IPS-18a (cell line): ENCODE results near the gene ADAMTS16.

ENCODE experiments used
- H3K27ac ChIP-seq: one replicate; pipeline ENCODE4 v1.5.1; 2013; ENCODE audit warnings: low read length
- H3K27me3 ChIP-seq: one replicate; pipeline ENCODE4 v1.6.1; 2013; ENCODE audit warnings: mild to moderate bottlenecking, low read length; ENCODE audit not compliant: control insufficient read depth, insufficient read depth
- H3K36me3 ChIP-seq: one replicate; pipeline ENCODE4 v1.6.1; 2013; ENCODE audit warnings: low read depth, low read length; ENCODE audit not compliant: control insufficient read depth
- H3K4me1 ChIP-seq: one replicate; pipeline ENCODE4 v1.6.1; 2013; ENCODE audit warnings: low read depth, low read length; ENCODE audit not compliant: control insufficient read depth
- H3K4me3 ChIP-seq: one replicate; pipeline ENCODE4 v1.5.1; 2013; ENCODE audit warnings: low read length
- H3K9ac ChIP-seq: one replicate; pipeline ENCODE4 v1.6.1; 2013; ENCODE audit warnings: mild to moderate bottlenecking, low read length, moderate library complexity
- H3K9me3 ChIP-seq: one replicate; pipeline ENCODE4 v1.6.1; 2013; ENCODE audit warnings: low read depth, low read length; ENCODE audit not compliant: control insufficient read depth

Gene ADAMTS16

DNA sequence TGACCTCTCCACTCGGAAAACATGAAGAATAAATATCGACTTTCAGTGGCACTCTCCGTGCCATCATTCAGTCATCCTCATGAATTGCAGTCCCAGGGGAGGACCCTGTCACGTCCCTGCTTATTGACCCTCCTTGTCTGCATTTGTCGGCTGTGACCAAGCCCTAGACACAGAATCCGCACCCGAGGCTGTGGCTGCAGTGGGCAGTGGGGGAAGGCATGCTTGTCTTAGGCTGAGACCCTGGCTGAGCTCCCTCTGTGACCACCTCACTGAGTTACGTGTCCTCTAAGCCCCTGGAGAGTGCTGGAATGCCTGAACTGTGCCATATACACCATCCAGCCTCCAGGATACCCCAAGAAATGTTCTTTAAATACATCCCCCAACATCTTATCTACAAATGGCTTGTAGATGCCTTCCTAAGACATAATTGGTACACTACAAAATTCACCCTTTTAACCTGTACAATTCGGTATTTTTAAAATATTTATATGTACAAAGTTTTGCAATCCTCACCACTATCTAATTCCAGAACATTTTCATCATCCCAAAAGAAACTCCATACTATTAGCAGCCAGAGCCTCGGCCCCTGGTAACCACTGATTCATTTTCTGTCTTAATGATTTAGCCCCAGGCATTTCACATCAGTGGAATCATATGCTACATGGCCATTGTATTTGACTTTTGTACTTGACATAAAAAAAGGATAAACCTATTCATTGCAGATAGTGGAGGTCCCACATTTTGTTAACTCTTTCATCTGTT lies 201.6 kb downstream of the ADAMTS16 start:
- Histone ChIP-seq H3K9ac (no peak overlapping the region), H3K4me3 (no peak overlapping the region), H3K27me3 (no peaks in the 10 kb centered on the region), H3K4me1 (peaks cover 11% of the 10 kb centered on the region), H3K9me3 (no peaks in the 10 kb centered on the region), H3K27ac (no peak overlapping the region), H3K36me3 (no peaks in the 10 kb centered on the region)

DNA sequence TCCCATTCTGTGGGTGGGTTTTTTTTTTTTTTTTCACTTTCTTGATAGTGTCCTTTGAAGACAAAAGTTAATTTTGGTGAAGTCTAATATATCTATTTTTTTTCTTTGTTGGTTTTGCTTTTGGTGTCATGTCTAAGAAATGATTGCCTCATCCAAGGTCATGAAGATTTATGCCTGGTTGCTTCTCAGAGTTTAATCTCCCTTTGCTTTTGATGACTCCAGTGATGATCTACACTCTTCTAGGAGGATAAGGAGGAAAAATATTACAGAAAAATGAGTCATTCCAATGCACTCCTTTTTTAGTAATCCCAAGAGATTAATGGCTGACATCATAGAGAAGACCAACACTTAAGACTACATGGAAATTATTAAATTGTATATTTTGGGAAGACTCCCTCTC lies 202.7 kb downstream of the ADAMTS16 start:
- Histone ChIP-seq H3K4me3 (no peak overlapping the region), H3K27me3 (no peaks in the 10 kb centered on the region), H3K27ac (no peak overlapping the region), H3K9ac (no peak overlapping the region), H3K36me3 (no peaks in the 10 kb centered on the region), H3K4me1 (peaks cover 11% of the 10 kb centered on the region), H3K9me3 (no peaks in the 10 kb centered on the region)

- no peak overlapping the region for H3K9ac ChIP-seq
- H3K4me1 ChIP-seq, result peaks cover 11% of the 10 kb centered on the region
- no peaks in the 10 kb centered on the region for H3K27me3 ChIP-seq
- no peaks in the 10 kb centered on the region for H3K36me3 ChIP-seq
- no peak overlapping the region for H3K27ac ChIP-seq
- H3K4me3 ChIP-seq, result no peak overlapping the region
- no peaks in the 10 kb centered on the region for H3K9me3 ChIP-seq
These were observed 203.4 kb downstream of the ADAMTS16 start for GRCh38 chr5:5343568-5343967.

- Histone ChIP-seq H3K4me3 (no peak overlapping the region), H3K9ac (no peak overlapping the region), H3K36me3 (no peaks in the 10 kb centered on the region), H3K27me3 (no peaks in the 10 kb centered on the region), H3K4me1 (peaks cover 11% of the 10 kb centered on the region), H3K9me3 (no peaks in the 10 kb centered on the region), H3K27ac (no peak overlapping the region)
These were observed 204.0 kb downstream of the ADAMTS16 start for GRCh38 chr5:5344051-5344571.

DNA sequence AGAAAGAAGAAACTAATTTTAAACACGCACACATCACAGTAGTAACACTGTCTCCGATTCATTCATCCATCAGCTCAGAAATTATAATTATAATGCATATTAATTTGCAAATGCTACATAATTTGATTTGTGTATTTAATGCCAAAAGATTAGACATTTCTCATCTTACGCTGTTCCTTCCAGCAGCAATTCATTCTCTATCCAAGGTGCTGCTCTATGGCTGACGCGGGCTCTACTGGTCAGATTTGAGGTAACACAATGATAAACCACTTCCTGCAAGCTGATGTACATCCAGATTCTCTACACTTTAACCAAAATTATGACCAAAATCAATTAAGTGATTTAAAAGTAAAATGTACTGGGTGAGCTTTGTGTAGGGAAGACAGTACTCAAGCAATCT lies 204.5 kb downstream of the ADAMTS16 start:
- Histone ChIP-seq H3K4me3 (no peak overlapping the region), H3K9me3 (no peaks in the 10 kb centered on the region), H3K27ac (no peak overlapping the region), H3K4me1 (peaks cover 11% of the 10 kb centered on the region), H3K27me3 (no peaks in the 10 kb centered on the region), H3K9ac (no peak overlapping the region), H3K36me3 (no peaks in the 10 kb centered on the region)

- no peaks in the 10 kb centered on the region for H3K27me3 ChIP-seq
- H3K36me3 ChIP-seq, result no peaks in the 10 kb centered on the region
- no peak overlapping the region for H3K9ac ChIP-seq
- H3K27ac ChIP-seq, result no peak overlapping the region
- H3K9me3 ChIP-seq, result no peaks in the 10 kb centered on the region
- no peaks in the 10 kb centered on the region for H3K4me1 ChIP-seq
- H3K4me3 ChIP-seq, result no peak overlapping the region
These were observed 207.3 kb downstream of the ADAMTS16 start for GRCh38 chr5:5347442-5347841.

DNA sequence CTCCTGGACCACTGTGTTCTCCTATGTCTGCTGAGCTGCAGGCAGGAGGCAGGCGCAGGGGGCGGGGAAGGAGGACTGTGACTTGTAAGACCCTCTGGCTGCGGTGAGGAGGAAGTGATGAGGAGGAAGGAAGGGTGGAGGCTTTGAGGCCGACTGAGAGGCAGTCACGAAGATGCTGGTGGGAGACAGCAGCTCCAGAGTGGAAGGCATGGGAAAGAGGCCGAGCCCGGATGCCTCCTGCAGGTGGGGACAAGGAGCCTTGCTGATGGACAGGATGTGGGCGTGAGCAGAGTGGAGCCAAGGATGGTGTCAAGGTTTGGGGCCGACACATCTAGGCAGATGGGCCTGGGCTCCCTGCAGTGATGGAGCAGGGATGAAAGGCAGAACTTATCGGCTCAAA lies 208.0 kb downstream of the ADAMTS16 start:
- no peaks in the 10 kb centered on the region for H3K27me3 ChIP-seq
- H3K4me3 ChIP-seq, result no peak overlapping the region
- H3K4me1 ChIP-seq, result no peaks in the 10 kb centered on the region
- H3K9ac ChIP-seq, result no peak overlapping the region
- H3K36me3 ChIP-seq, result no peaks in the 10 kb centered on the region
- H3K9me3 ChIP-seq, result no peaks in the 10 kb centered on the region
- H3K27ac ChIP-seq, result no peak overlapping the region

DNA sequence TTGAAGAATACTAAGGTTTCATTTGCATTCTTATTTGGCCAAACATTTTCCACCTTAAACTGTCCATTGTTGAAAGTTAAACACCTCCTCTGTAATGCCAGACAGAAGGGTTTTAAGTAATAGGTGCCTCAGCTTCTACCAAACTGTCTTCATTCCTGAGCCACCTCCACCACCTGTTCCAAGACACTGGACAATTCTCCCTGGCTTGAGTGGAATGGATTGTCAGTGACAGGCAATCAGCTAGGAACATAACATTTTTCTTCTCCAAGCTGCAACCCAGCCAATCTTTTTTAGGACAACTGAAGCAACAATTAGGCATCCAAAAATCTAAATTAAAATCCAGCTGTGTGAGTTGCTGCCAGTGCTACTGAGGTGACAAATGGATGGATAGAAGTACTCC lies 208.4 kb downstream of the ADAMTS16 start:
- H3K27ac ChIP-seq, result no peak overlapping the region
- no peak overlapping the region for H3K9ac ChIP-seq
- H3K27me3 ChIP-seq, result no peaks in the 10 kb centered on the region
- H3K36me3 ChIP-seq, result no peaks in the 10 kb centered on the region
- no peaks in the 10 kb centered on the region for H3K9me3 ChIP-seq
- no peak overlapping the region for H3K4me3 ChIP-seq
- no peaks in the 10 kb centered on the region for H3K4me1 ChIP-seq

GRCh38 chr5:5350101-5350500 lies 210.0 kb downstream of the ADAMTS16 start:
- Histone ChIP-seq H3K9ac (no peak overlapping the region), H3K9me3 (no peaks in the 10 kb centered on the region), H3K27ac (no peak overlapping the region), H3K4me1 (no peaks in the 10 kb centered on the region), H3K4me3 (no peak overlapping the region), H3K36me3 (no peaks in the 10 kb centered on the region), H3K27me3 (no peaks in the 10 kb centered on the region)

DNA sequence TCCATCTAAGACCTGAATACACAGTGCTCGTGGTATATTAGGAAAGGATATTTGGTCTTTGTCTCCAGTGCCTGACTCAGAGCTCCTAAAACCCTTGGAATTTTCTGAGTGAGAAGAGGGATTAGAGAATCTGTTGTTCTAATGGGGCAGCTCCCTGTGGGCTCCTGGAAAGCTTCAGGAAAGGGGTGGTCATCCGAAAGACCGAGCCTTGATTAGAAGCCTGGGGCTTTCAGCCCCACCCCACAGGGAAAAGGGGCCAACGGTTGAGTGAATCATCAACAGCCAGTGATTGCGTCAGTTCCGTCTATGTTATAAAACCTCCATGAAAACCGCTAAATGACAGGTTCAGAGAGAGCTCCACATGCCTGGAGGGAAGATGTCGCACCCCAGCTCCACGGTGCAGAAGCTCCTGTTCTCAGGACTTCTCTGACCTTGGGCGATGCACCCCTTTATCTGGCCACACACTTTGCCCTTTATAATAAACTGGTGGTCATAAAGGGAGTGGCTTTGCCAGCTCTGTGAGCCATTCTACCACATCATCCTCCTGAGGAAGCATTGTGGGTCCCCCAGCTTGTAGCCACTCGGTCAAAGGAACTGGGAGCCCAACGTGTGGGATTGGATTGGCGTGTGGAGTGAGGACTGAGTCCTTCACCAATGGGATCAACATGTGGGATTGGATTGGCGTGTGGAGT lies 211.3 kb downstream of the ADAMTS16 start:
- Histone ChIP-seq H3K36me3 (no peaks in the 10 kb centered on the region), H3K27me3 (no peaks in the 10 kb centered on the region), H3K9me3 (no peaks in the 10 kb centered on the region), H3K4me1 (no peaks in the 10 kb centered on the region), H3K9ac (no peak overlapping the region), H3K27ac (no peak overlapping the region), H3K4me3 (no peak overlapping the region)

- H3K9me3 ChIP-seq, result no peaks in the 10 kb centered on the region
- H3K36me3 ChIP-seq, result no peaks in the 10 kb centered on the region
- H3K27me3 ChIP-seq, result no peaks in the 10 kb centered on the region
- no peak overlapping the region for H3K9ac ChIP-seq
- no peak overlapping the region for H3K4me3 ChIP-seq
- no peak overlapping the region for H3K27ac ChIP-seq
- no peaks in the 10 kb centered on the region for H3K4me1 ChIP-seq
These were observed 212.5 kb downstream of the ADAMTS16 start for GRCh38 chr5:5352675-5353074.

DNA sequence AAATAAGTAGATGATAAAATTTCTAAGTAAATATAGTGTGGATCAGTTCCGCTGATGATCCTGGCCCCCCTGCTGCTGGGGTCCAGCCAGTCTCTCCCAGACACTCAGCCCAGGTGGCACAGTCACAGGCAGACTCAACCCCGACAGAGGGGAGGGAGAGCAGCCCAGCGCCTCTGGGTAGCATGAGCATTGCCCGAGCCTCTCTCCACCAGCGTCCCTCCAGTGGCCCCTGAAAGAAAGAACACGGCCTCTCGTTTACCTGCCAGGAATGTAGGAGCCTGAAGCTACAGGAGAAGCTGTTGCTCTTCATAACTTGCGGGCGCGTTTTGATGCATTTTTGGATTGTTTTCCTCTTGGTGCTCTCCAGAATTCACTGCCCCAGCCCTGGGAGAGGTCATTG lies 213.6 kb downstream of the ADAMTS16 start:
- H3K4me3 ChIP-seq, result no peak overlapping the region
- no peaks in the 10 kb centered on the region for H3K36me3 ChIP-seq
- no peaks in the 10 kb centered on the region for H3K9me3 ChIP-seq
- H3K27me3 ChIP-seq, result no peaks in the 10 kb centered on the region
- no peaks in the 10 kb centered on the region for H3K4me1 ChIP-seq
- H3K27ac ChIP-seq, result no peak overlapping the region
- no peak overlapping the region for H3K9ac ChIP-seq
